Measurements from ENCODE around the gene MTPN.

Gene MTPN

DNA sequence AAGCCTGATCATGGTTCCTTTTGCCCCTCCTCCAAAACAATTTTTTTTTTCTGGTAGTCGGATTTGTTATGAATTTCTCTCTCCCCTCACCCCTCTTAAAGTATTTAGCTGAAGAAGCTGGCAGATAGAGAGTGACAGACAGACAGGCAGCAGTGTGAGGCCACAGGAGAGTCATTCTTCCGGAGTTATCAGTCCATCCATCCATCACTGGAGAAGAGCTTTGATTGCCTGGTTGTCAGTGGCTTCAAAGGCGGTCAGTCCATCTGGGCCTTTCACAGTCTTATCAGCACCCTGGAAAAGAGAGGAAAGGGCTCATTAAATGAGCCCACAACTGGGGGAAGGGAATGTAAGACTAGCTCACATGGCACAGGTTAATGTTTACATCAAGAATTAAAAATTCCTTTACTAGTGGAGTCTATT is 47.4 kb downstream of the MTPN start:
- TF ChIP-seq, protein P1, sequence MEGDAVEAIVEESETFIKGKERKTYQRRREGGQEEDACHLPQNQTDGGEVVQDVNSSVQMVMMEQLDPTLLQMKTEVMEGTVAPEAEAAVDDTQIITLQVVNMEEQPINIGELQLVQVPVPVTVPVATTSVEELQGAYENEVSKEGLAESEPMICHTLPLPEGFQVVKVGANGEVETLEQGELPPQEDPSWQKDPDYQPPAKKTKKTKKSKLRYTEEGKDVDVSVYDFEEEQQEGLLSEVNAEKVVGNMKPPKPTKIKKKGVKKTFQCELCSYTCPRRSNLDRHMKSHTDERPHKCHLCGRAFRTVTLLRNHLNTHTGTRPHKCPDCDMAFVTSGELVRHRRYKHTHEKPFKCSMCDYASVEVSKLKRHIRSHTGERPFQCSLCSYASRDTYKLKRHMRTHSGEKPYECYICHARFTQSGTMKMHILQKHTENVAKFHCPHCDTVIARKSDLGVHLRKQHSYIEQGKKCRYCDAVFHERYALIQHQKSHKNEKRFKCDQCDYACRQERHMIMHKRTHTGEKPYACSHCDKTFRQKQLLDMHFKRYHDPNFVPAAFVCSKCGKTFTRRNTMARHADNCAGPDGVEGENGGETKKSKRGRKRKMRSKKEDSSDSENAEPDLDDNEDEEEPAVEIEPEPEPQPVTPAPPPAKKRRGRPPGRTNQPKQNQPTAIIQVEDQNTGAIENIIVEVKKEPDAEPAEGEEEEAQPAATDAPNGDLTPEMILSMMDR (conservative IDR thresholded peaks at IDR 0.05; ENCODE audit: low read length): no peak
- DNase-seq (ENCODE audit: low read depth): no peak
- no peak overlapping the region for H3K4me3 ChIP-seq (ENCODE audit: low read length)

DNA sequence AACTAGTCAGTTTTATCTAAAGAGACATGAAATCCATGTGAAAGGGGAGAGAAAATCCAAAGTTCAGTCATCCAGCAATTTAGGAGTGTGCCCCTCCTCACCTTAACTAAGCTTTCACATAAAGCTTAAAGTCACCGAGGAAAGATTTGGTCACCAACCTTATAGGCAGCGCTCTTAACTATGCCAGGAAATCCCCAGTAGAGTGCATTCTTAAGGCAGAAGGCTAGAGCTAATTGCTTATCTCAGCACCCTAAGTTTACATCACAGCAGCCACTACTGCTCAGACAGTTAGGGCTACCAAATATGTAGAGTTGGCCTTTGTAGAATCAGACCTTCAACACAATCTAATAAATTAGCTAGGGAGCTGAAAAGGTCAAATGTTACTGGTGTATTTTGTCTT is 47.9 kb downstream of the MTPN start:
- TF ChIP-seq, protein P1 (conservative IDR thresholded peaks at IDR 0.05; ENCODE audit: low read length): no peak
- no peak for DNase-seq (ENCODE audit: low read depth)
- H3K4me3 ChIP-seq (ENCODE audit: low read length): no peak overlapping the region

DNA sequence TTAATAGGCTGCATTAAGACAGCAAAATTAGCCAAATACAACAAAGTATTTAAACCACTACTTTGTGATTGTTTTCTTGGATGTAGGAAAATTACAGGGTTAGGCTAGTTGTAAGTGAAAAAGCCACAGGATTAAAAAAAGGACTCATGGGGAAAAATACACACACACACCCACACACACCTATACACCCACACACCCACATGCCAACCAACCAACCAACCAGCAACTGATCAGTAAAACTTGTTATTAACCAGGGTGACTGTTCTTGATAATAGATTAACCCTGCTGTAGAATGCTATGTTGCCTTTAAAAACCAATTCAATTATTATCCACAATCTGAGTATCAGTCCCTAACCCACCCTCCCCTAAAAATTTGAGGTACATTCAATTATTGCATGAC is 49.0 kb downstream of the MTPN start:
- no peak overlapping the region for H3K4me3 ChIP-seq (ENCODE audit: low read length)
- DNase-seq (ENCODE audit: low read depth): no peak
- TF ChIP-seq, protein P1 (conservative IDR thresholded peaks at IDR 0.05; ENCODE audit: low read length): no peak

DNA sequence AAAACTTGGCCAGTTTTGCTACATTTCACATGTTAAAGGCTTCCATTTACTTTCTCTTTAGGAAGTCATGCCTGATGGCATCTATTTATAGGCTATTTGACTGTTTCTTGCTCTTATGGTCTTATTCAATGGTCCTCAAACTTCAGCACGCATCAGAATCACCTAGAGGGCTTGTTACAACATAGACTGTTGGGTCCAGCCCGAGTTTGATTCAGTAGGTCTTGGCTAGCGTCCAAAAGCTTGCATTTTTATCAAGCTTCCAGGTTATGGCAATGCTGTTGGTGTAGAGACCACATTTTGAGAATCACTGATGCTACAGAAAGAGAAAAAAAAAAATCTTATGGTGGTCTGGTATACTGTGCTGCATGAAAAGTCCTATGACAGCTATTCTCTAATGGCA is 51.9 kb downstream of the MTPN start:
- no peak overlapping the region for H3K4me3 ChIP-seq (ENCODE audit: low read length)
- DNase-seq (ENCODE audit: low read depth): no peak
- TF ChIP-seq, protein P1 (conservative IDR thresholded peaks at IDR 0.05; ENCODE audit: low read length): no peak

DNA sequence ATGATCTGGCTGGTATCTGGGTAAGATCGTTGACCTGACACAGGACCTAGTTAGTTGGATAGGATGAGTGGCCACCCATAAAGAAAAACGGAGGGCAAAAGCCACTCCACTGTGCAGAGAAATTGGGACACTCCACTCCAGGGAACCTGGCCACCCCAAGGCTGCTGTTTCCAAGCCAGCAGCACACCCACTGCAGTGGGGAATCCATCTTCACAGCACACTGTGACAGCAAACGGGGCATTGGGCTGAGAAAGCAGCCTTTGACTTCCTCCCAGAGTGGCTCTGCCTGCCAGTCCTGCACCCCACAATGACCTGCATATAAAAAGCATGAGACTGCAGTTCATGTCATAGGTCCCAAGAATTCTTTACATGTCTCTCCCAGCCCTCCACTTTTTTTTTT is 52.9 kb downstream of the MTPN start:
- TF ChIP-seq, protein P1 (conservative IDR thresholded peaks at IDR 0.05; ENCODE audit: low read length): no peak
- no peak overlapping the region for H3K4me3 ChIP-seq (ENCODE audit: low read length)
- no peak for DNase-seq (ENCODE audit: low read depth)

DNA sequence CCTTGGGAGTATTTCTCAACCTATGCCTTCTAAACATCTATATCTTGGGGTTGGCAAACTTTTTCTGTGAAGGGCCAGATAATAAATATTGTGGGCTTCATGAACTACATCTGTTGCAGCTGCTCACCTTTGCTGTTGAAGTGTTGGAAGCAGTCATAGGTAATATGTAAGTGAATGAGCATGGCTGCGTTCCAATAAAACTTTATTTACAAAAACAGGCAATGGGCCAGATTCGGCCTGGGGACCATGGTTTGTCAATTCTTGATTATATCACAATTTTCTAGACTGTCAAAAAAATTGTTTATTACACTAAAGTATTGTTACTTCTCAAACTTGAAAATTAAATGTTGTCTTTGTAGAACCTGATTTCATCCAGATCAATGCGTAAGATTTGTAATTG is 54.9 kb downstream of the MTPN start:
- no peak overlapping the region for H3K4me3 ChIP-seq (ENCODE audit: low read length)
- DNase-seq (ENCODE audit: low read depth): no peak
- TF ChIP-seq, protein P1 (conservative IDR thresholded peaks at IDR 0.05; ENCODE audit: low read length): no peak

DNA sequence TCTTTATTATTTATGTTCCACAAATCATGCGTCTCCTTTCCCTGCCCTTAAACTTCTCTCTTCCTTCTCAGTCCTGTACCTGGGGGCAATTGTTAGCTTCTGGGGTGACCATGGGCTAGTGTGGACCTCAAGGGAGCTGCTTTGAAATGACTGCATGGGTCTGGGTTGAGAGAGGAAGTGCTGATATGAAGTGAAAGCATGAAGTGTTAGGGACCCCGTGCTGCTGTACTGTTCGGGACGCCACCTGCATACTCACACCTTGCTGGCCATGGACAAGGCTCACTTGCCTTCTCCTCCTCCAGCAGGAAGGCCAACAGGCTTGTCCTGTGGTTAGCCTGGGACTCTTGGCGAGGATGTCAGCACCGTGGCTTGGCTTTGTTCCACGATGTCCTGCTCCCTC is 56.7 kb downstream of the MTPN start:
- TF ChIP-seq, protein P1 (conservative IDR thresholded peaks at IDR 0.05; ENCODE audit: low read length): no peak
- DNase-seq (ENCODE audit: low read depth): no peak
- H3K4me3 ChIP-seq (ENCODE audit: low read length): no peak overlapping the region
